Mesendoderm (in vitro differentiated cells): ENCODE results near the gene C1RL.
A peak's percentile ranks its signal among the peaks of the same experiment; 100 is the strongest.

Source experiments
- DNase-seq: peaks from one replicate; pipeline ENCODE4 v3.0.0; 2013
- H2AK5ac ChIP-seq: 2 replicates; pipeline ENCODE4 v1.6.1; 2013; ENCODE audit warnings: low read length, inconsistent platforms
- H2BK120ac ChIP-seq: 2 replicates; pipeline ENCODE4 v1.6.1; 2013; ENCODE audit warnings: low read depth, mild to moderate bottlenecking, low read length, moderate library complexity, mixed read lengths
- H2BK15ac ChIP-seq: replicated peaks from 2 replicates; pipeline ENCODE4 v1.6.1; 2013; ENCODE audit warnings: low read depth, mild to moderate bottlenecking, moderate library complexity
- H2BK5ac ChIP-seq: 2 replicates; pipeline ENCODE4 v1.6.1; 2013; ENCODE audit warnings: low read length, inconsistent platforms
- H3K18ac ChIP-seq: 2 replicates; pipeline ENCODE4 v1.6.1; 2013; ENCODE audit warnings: mild to moderate bottlenecking, low read length, mixed read lengths
- H3K23ac ChIP-seq: one replicate; pipeline ENCODE4 v1.6.1; 2013; ENCODE audit warnings: low read length
- H3K27ac ChIP-seq: 2 replicates; pipeline ENCODE4 v1.5.1; 2013; ENCODE audit warnings: low read depth, mild to moderate bottlenecking, inconsistent platforms, low read length, moderate library complexity
- H3K27me3 ChIP-seq: 2 replicates; pipeline ENCODE4 v1.6.1; 2013; ENCODE audit warnings: low read length, control low read depth, mild to moderate bottlenecking, inconsistent platforms; ENCODE audit not compliant: insufficient read depth, poor library complexity
- H3K36me3 ChIP-seq: 2 replicates; pipeline ENCODE4 v1.6.1; 2013; ENCODE audit warnings: low read length, inconsistent platforms; ENCODE audit not compliant: control insufficient read depth, insufficient read depth
- H3K4ac ChIP-seq: one replicate; pipeline ENCODE4 v1.6.1; 2013; ENCODE audit warnings: low read depth, mild to moderate bottlenecking, low read length, moderate library complexity
- H3K4me1 ChIP-seq: 2 replicates; pipeline ENCODE4 v1.6.1; 2013; ENCODE audit warnings: low read depth, low read length, inconsistent platforms; ENCODE audit not compliant: control insufficient read depth
- H3K4me2 ChIP-seq: 2 replicates; pipeline ENCODE4 v1.6.1; 2013; ENCODE audit warnings: low read length
- H3K4me3 ChIP-seq: 2 replicates; pipeline ENCODE4 v1.5.1; 2013; ENCODE audit warnings: mild to moderate bottlenecking, low read length
- H3K56ac ChIP-seq: one replicate; pipeline ENCODE4 v1.6.1; 2013; ENCODE audit warnings: low read length
- H3K79me1 ChIP-seq: 2 replicates; pipeline ENCODE4 v1.6.1; 2013; ENCODE audit warnings: low read length, inconsistent platforms
- H3K79me2 ChIP-seq: 2 replicates; pipeline ENCODE4 v1.6.1; 2013; ENCODE audit warnings: mild to moderate bottlenecking, low read length; ENCODE audit not compliant: control insufficient read depth, insufficient read depth
- H3K9ac ChIP-seq: 2 replicates; pipeline ENCODE4 v1.6.1; 2013; ENCODE audit warnings: low read length, inconsistent platforms
- H4K5ac ChIP-seq: one replicate; pipeline ENCODE4 v1.6.1; 2013; ENCODE audit warnings: low read length
- H4K8ac ChIP-seq: one replicate; pipeline ENCODE4 v1.6.1; 2013; ENCODE audit warnings: low read depth, mild to moderate bottlenecking, control low read depth, low read length, moderate library complexity
- WGBS: extraction: QIAGEN DNeasy Blood & Tissue Kit; methylation state at CpG from one replicate; pipeline ENCODE4 v1.1.7; 2013; ENCODE audit warnings: low lambda C conversion rate, missing lambda C conversion rate; ENCODE audit not compliant: insufficient coverage; ENCODE audit errors: extremely low coverage; 5-methylcytosine and 5-hydroxymethylcytosine counted together

The C1RL gene

GRCh38 chr12:7142056-7142644 is 33.1 kb upstream of the C1RL start:
- H3K4me3 ChIP-seq: no peak overlapping the region
- no peak overlapping the region for H2BK5ac ChIP-seq
- no peak overlapping the region for H3K23ac ChIP-seq
- no peak overlapping the region for H3K18ac ChIP-seq
- H3K27ac ChIP-seq: no peak overlapping the region
- H3K4ac ChIP-seq: no peak overlapping the region
- DNase-seq: peak; percentile 76
- H2AK5ac ChIP-seq: no peak overlapping the region
- no peak overlapping the region for H3K9ac ChIP-seq
- H2BK120ac ChIP-seq: no peak overlapping the region
- H3K36me3 ChIP-seq: no peaks in the 10 kb centered on the region
- H3K4me1 ChIP-seq: no peaks in the 10 kb centered on the region
- no peak overlapping the region for H4K5ac ChIP-seq
- no peak overlapping the region for H3K56ac ChIP-seq
- H3K27me3 ChIP-seq: no peaks in the 10 kb centered on the region
- H4K8ac ChIP-seq: no peak overlapping the region
- no CpG with 5 or more reads among the region's 5 CpGs for WGBS
- H3K4me2 ChIP-seq: no peak overlapping the region
- H2BK15ac ChIP-seq: no peak overlapping the region
- no peaks in the 10 kb centered on the region for H3K79me2 ChIP-seq
- H3K79me1 ChIP-seq: no peaks in the 10 kb centered on the region

DNA sequence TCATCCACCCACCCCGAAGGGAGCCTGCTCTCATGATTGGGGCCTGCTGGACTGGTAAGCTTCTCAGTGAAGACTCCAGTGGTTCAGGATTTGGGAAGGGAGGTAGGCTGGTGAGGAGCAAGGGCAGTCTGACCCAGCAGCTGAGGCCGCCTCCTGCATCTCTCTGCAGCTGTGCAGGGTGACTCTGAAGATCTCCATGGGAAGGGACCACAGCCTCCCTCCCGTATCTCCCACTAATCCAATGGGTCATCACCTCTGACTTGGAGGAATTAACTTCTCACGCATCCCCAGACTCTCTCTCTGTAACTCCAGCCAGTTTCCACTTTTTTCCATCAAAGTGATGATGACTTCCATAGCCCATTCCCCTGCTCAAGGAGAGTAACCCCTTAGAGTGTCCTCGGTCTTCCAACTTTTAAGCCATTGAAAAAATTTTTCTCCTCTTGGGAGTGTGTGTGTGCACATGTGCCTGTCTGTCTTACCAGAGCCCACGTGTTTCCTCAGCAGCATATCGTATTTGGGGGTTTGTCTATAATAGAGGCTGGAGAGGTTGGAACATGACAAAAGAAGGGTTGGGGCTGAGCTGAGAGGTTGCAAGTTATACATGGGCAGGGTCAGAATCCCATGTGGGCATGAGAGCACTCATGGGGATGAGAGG is 32.5 kb upstream of the C1RL start:
- no peak overlapping the region for H2AK5ac ChIP-seq
- no peaks in the 10 kb centered on the region for H3K79me2 ChIP-seq
- H3K23ac ChIP-seq: no peak overlapping the region
- H2BK5ac ChIP-seq: no peak overlapping the region
- H3K4me2 ChIP-seq: no peak overlapping the region
- no peaks in the 10 kb centered on the region for H3K79me1 ChIP-seq
- no peak overlapping the region for H3K18ac ChIP-seq
- no peak overlapping the region for H2BK15ac ChIP-seq
- no peak overlapping the region for H3K4me3 ChIP-seq
- no peak overlapping the region for H2BK120ac ChIP-seq
- H3K27me3 ChIP-seq: no peaks in the 10 kb centered on the region
- H3K27ac ChIP-seq: no peak overlapping the region
- H3K4ac ChIP-seq: no peak overlapping the region
- H3K4me1 ChIP-seq: no peaks in the 10 kb centered on the region
- no peak overlapping the region for H3K56ac ChIP-seq
- no CpG with 5 or more reads among the region's 7 CpGs for WGBS
- H4K8ac ChIP-seq: no peak overlapping the region
- DNase-seq: no peak
- no peak overlapping the region for H4K5ac ChIP-seq
- H3K36me3 ChIP-seq: no peaks in the 10 kb centered on the region
- no peak overlapping the region for H3K9ac ChIP-seq

DNA sequence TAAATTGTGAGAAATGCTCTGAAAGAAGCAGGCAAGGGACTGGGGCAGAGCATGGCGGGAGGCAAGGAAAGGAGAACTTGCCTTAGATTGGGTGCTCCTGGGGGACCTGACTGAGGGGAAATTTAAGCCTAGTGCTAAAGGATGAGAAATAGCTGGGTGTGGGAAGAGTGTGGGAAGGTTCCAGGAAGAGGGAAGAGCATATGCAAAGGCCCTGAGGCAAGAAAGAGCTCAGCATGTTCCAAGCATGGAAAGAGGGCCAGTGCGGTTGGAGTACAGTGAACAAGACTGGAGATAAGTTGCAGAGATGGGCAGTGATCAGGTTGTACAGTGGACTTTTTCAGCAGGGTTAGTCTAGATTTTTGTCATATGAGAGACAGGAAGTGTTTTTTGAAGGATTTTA is 30.2 kb upstream of the C1RL start:
- peaks cover 2% of the 10 kb centered on the region for H3K36me3 ChIP-seq
- H3K9ac ChIP-seq: no peak overlapping the region
- H3K23ac ChIP-seq: no peak overlapping the region
- no peak overlapping the region for H3K4ac ChIP-seq
- no peak overlapping the region for H2BK5ac ChIP-seq
- no peak overlapping the region for H2BK120ac ChIP-seq
- no peak overlapping the region for H3K4me3 ChIP-seq
- H4K8ac ChIP-seq: no peak overlapping the region
- DNase-seq: no peak
- no peak overlapping the region for H4K5ac ChIP-seq
- no peak overlapping the region for H3K4me2 ChIP-seq
- H3K79me1 ChIP-seq: no peaks in the 10 kb centered on the region
- H2AK5ac ChIP-seq: no peak overlapping the region
- no peak overlapping the region for H2BK15ac ChIP-seq
- H3K56ac ChIP-seq: no peak overlapping the region
- no CpG with 5 or more reads among the region's 2 CpGs for WGBS
- H3K27ac ChIP-seq: no peak overlapping the region
- H3K79me2 ChIP-seq: no peaks in the 10 kb centered on the region
- H3K4me1 ChIP-seq: no peaks in the 10 kb centered on the region
- H3K18ac ChIP-seq: no peak overlapping the region
- H3K27me3 ChIP-seq: no peaks in the 10 kb centered on the region

GRCh38 chr12:7137908-7138307 is 28.9 kb upstream of the C1RL start:
- H2BK15ac ChIP-seq: no peak overlapping the region
- no peak overlapping the region for H3K23ac ChIP-seq

DNA sequence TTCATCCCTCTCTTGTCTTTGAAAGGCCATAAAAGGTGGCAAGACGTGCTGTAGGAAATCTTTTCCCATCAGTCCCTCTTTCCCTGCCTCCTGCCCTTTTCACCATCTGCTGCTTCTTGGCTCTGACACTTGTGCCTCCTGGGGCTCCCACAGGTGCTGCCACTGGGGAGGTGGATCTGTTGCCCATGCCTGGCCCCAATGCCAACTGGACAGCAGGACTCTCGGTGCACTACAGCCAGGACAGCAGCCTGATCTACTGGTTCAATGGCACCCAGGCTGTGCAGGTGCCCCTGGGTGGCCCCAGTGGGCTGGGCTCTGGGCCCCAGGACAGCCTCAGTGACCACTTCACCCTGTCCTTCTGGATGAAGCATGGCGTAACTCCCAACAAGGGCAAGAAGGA is 27.7 kb upstream of the C1RL start:
- Histone ChIP-seq H3K36me3 (peaks cover 2% of the 10 kb centered on the region), H3K79me1 (no peaks in the 10 kb centered on the region), H4K8ac (no peak overlapping the region), H3K4me1 (peaks cover under 1% of the 10 kb centered on the region), H3K79me2 (no peaks in the 10 kb centered on the region), H2BK15ac (no peak overlapping the region), H3K56ac (no peak overlapping the region), H3K4ac (no peak overlapping the region), H4K5ac (no peak overlapping the region), H3K27me3 (no peaks in the 10 kb centered on the region), H3K4me3 (no peak overlapping the region), H2BK5ac (no peak overlapping the region), H3K23ac (no peak overlapping the region), H3K4me2 (no peak overlapping the region), H3K27ac (no peak overlapping the region), H3K18ac (no peak overlapping the region), H2AK5ac (no peak overlapping the region), H2BK120ac (no peak overlapping the region), H3K9ac (no peak overlapping the region)
- no CpG with 5 or more reads among the region's 3 CpGs for WGBS
- no peak for DNase-seq

More at GRCh38 chr12:7137908-7138307, 28.9 kb upstream of the C1RL start:
- no peak overlapping the region for H3K27ac ChIP-seq
- H3K9ac ChIP-seq: no peak overlapping the region
- no CpG with 5 or more reads among the region's 4 CpGs for WGBS
- no peak overlapping the region for H3K4ac ChIP-seq
- no peak for DNase-seq
- no peak overlapping the region for H4K8ac ChIP-seq
- H3K27me3 ChIP-seq: no peaks in the 10 kb centered on the region
- H3K36me3 ChIP-seq: peaks cover 2% of the 10 kb centered on the region
- H3K4me2 ChIP-seq: no peak overlapping the region
- no peaks in the 10 kb centered on the region for H3K4me1 ChIP-seq
- H4K5ac ChIP-seq: no peak overlapping the region
- no peak overlapping the region for H2AK5ac ChIP-seq
- H3K4me3 ChIP-seq: no peak overlapping the region
- H3K56ac ChIP-seq: no peak overlapping the region
- no peak overlapping the region for H2BK5ac ChIP-seq
- H3K79me1 ChIP-seq: no peaks in the 10 kb centered on the region
- H3K18ac ChIP-seq: no peak overlapping the region
- no peaks in the 10 kb centered on the region for H3K79me2 ChIP-seq
- no peak overlapping the region for H2BK120ac ChIP-seq

GRCh38 chr12:7136071-7136470 is 27.1 kb upstream of the C1RL start:
- Histone ChIP-seq H4K8ac (no peak overlapping the region), H3K27ac (no peak overlapping the region), H2BK15ac (no peak overlapping the region), H3K4me1 (peaks cover 2% of the 10 kb centered on the region), H4K5ac (no peak overlapping the region), H3K27me3 (no peaks in the 10 kb centered on the region), H3K79me1 (no peaks in the 10 kb centered on the region), H3K9ac (no peak overlapping the region), H3K4me2 (no peak overlapping the region), H3K79me2 (no peaks in the 10 kb centered on the region), H3K4me3 (no peak overlapping the region), H3K56ac (no peak overlapping the region), H2BK5ac (no peak overlapping the region), H3K18ac (no peak overlapping the region), H2AK5ac (no peak overlapping the region), H3K36me3 (peaks cover 2% of the 10 kb centered on the region), H3K23ac (no peak overlapping the region), H2BK120ac (no peak overlapping the region), H3K4ac (no peak overlapping the region)
- no peak for DNase-seq
- no CpG with 5 or more reads among the region's 7 CpGs for WGBS
